Fibroblast of the conjunctiva (primary cell): Measurements from ENCODE around the gene STAC3.
A peak's percentile ranks its signal among the peaks of the same experiment; 100 is the strongest.

Experiments used
- DNase-seq: peaks from one replicate; pipeline ENCODE4 v3.0.0-alpha.2; 2010; ENCODE audit warnings: low read depth

STAC3 gene

DNA sequence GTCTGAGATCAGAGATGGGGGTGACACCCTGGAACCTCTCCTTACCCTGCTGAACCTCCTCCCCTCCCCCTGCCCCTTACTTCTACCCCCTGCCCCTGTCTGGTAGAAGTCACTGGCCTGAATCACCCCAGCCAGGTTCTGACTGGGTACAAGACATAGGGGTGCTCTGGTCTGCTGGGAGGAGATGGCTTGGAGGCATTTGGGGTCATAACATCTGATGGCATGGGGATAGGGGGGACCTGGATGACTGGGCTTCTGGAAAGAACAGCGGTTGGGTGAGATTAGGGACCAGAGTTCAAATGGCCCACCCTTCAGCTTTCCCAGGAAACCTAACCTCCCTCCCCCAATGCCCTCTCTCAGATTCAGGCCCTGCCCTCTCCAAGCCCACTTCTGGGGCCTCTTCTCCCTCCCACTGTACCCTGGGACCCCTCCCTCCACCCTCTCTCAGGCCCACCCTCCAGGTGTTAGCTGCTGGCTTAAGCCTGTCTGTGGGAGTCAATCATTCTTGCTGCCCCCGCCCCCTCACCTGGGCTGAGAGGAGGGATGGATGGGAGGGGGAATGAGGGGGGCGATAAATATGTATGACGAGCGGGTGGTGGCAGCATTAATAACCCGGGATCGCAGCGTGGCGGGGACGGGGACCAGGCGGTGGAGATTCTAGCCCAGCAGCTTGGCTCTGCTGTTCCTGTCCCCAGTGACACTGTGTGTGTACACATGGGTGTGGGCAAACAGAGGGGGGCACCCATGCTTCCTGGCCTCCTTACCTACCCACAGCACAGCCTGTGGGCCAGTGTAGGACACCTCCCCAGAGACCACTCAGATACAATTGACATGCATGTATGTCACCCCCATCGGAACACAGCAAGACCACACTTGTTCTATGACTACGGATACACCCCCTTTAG is 28.4 kb downstream of the STAC3 start:
- DNase-seq = no peak

DNA sequence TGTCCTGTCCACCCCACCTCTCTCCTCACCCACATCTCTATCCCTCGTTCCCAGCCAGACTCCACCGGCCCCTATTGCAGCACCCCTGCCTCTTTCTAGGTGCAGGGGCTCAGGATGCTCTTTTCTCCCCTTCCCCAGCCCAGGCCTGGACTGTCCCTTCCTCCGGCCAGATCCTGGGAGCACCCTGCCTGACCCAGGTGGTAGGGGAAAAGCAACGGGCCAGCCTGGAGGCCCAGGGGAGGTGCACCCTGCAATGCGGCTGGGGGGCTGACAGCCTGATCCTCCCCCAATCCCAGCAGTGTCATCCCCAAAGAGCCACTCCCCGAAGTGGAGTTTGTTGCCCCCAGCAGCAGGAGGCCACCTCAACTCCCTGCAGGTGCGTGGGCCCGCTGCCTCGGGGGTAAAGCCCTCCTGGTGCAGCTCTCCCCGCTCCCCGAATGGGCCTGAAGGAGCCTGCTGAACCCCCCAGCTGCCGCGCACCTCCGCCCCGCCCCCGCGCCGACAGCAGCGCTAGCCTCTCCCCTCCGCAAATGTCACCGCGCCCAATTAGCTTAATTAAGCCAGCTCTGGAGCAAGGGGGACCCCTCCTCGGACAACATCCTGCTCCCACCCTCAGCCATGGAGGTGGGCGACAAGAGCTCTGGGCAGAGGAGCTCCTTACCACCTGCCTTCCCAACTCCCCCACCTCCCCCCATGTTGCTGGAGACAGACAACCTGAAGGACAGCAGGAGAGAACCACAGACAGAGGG is 29.6 kb downstream of the STAC3 start:
- no peak for DNase-seq

DNA sequence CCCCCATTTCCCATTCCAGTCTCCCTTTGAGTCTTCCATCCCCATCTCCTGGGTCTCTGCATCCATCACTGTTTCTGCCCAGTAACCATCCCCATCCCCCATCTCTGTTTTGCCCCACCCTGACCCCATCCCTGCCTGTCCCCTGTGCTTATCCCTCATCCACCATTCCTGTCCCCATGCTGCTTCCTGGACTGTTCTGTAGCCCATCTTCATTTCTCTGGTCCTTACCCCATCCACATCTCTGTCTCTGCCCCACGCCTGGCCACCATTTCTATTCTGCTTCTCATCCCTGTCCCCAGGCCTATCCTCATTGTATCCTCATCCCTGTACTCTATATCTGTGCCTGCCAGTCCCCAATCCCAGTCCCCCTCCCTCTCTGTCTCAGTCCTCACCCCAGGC is 30.2 kb downstream of the STAC3 start:
- DNase-seq = no peak

DNA sequence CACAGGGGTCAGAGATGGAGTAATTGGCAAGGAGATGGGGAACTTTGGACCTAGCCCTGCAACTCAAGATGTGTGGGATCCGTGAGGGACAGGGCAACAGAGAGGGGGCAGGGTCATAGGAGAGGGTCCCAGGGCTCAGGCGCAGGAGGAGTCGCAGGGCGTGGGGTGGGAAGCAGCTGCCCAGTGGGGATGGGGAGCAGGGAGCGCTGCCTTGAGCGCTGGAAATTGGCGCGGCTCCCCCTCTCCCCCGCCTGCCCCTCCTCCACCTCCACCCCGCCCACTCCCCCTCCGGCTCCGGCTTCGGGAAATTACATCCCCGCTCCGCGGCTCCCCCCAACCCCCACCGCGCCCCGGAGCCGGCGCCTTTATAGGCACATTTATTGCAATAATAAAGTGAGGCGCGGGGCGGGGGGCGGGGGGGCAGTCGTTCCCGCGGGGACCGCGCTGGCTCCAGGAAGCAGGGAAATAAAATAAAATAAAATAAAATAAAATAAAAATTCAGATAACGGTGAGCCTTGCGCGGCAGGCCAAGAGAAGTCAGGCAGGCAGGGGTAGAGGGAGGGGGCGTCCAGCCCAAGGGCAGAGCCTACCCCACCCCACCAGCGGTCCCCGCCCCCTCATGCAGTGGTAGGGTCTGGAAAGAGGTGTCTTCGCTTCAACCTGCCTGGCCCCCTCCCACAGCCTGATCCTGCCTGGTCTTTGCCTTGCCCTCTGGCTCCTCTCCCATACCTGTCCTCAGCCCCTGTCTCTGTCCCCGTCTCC is 30.8 kb downstream of the STAC3 start:
- no peak for DNase-seq

DNA sequence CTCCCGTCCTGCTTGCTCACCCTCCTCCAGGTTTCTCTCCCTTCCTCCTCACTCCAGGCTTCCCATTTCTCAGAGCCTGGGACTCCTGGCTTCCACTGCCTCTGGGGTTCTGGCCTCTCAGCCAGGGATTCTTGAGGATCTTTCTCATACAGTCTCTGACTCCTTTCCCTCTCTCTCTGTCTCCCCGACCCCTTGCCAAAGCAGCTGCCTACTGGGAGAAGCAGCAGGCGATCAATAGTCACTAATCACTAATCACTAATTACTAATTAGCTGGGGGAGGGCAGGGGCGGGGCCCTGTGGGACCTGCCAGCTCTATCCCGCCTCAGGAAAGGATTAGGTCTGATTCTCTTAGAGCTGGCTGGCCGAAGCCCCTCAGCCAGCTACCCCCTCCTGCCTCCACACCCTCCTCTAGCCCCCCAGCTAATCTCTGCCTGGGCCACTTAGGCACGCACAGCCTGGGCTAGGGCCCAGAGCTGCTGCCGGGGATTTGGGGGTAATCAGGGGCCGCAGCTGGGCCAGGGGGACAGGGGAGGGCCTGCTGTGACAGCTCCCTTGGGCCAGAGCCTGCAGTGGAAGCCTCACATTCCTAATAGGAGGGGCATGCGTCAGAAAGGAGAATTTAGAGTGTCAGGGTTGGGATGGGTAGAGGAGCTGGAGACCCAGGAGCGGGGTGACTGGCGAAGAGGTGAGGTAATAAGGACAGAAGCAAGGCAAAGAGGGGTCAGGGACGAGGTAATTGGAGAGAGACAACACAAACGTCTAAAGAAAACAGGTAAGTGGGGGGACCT is 31.6 kb downstream of the STAC3 start:
- DNase-seq = no peak

DNA sequence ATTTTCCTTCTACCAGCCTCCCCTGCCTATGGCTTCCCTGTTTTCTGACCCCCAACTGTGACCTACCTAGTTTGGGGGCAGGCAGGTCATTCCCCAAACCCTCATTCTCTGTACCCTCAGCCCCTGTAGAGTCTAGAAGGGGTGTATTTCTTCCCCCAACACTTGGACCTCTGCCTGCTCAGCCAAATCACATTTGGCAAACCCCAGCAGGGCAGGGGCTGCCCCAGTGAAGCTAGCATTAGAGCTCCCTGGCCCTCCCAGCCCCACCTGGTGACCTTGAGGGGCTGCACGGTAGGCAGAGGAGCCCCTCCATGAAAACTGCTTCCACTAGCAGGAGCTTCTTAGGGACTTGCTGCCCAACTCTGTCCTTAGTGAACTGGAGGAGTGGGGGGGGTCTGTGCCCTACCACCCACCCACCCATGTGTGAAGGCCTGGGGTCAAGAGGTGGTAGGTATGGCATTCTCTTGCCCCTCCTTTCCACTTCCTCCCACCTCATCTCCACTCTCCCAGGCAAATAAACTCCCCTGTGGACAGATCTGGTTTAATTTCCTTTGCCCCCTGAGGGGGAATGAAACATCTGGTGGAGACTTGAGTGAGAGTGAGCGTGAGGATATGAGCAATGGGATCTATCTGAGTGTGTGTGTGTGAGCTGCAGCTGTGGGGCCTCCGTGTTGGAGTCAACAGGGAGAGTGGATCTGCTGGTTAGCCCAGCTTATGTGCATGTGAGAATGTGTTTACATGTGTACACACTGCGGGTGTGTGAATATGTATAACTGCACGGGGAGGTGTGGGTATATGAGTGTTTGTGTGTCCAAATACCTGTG is 32.7 kb downstream of the STAC3 start:
- no peak for DNase-seq

DNA sequence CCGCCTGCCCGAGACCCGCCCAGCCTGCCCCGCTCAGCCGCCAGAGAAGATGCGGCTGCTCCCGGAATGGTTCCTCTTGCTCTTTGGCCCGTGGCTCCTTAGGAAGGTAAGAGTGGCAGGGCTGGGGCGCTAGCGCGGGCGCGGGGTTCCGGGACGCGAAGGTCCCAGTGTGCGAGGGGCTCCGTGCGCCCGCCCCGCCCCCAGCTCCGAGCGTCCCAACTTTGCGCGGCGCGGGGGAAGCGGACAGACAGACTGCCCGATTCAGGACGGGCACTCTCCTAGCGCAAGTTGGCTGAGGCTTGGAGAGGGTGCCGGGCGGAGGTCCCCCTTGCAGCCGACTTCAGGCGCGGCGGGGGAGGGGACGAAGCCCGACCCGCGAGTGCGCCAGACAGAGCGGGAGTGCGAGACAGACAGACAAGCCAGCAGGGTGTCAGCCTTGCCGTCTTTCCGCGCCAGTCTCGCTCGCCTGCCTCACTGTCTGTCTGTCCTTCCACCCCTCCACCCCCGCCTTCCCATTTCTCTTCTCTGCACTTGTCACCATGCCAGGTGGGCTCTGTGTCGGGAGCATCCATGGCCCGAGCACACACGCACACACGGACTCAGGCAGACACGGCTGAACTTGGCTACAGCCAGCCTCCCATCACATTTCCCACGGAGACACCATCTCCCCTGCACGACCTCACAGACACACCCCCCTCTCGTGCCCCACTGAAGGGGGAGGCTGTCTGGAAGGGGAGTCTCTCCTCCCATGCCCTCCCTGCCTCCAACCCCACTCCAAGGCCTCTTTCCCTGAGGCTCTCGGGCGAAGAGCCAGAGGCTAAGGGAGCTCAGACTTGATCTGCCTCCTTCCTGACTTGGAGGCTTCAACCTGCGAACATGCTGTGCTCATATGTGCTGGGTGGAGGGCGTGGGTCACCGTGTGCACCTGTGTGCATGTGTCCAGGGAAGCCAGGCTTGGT is 33.8 kb downstream of the STAC3 start:
- DNase-seq = no peak

DNA sequence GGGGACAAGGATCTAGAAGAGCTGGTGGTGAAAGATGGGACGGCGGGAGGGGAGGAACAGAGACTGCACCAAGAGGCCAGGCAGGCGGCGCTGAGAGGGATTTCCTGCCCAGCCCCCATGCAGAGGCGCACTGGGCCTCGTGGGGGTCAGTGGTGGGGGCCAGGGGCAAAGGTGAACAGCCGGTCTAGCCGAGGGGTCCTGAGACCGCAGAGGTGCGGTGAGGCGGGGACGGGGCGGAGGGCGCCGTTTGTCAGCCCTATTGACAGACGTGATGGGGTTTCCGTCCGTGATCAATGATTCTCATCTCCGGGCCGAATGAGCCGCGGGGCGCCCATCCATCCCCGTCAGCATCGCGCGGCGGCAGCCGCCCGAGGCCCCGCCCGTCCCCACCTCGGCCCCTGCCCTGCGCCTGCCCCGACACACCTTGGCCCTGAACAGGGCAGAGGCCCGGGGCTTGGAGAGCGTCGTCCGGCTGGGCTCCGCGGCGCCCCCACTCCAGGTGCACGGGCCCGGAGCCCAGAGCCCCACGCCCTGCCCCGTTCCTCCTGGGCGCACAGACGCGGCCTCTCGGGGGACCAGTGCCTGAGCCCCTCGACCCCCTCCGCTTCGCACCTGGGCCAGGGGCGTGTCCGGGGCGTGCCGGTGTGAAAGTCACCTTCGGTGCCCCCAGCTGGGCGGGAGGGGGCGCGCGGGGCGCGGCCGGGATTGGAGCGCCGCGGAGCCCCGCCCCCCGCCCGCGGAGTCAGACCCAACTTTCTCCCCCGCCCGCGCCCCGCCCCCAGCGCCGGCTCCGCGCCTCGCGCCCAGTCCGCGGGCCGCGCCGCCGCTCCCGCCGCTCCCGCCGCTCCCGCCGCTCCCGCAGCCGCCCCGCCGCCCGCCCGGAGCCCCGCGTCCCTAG is 34.7 kb downstream of the STAC3 start, which contains the start of gene NXPH4:
Gene NXPH4 (plus strand): TSS at position 781 of the 898 bp plus-strand sequence. CDS start 176 bp downstream, outside the sequence.
- no peak for DNase-seq

DNA sequence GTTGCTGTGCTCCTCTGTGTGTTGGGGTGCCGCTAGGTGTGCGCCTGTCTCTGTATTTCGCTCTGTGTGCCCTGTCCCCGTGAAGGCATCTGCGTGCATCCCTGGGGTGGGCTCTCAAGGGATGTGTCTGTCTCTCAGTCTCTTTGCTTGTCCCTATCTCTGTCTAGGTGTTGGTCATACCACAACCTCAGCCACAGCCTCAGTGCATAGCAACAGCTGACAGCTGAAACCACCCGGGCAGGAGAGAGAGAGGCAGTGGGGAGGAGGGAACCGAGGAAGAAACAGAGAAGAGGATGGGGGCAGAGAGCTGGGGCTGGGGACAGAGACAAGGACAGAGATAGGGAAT is 35.3 kb downstream of the STAC3 start:
- DNase-seq = no peak

DNA sequence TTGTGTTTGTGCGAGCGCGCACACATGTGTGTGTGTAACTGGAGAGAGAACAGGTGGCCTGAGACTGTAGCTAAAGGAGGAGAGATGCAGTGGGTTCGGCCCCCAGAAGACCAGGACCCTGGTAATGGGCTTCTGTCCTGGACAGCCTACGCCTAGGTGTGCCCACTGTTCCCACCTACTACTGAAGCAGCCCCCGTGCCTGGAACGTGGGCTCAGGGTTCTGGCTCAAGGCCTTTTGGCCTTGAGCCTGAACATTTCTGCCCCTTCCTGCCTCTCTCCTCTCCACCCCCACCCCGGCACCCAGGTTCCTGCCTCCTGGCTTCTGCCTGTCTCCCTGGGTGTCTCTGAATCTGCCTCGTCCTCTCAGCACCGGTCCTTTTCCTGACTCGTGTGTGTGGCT is 35.9 kb downstream of the STAC3 start:
- no peak for DNase-seq

DNA sequence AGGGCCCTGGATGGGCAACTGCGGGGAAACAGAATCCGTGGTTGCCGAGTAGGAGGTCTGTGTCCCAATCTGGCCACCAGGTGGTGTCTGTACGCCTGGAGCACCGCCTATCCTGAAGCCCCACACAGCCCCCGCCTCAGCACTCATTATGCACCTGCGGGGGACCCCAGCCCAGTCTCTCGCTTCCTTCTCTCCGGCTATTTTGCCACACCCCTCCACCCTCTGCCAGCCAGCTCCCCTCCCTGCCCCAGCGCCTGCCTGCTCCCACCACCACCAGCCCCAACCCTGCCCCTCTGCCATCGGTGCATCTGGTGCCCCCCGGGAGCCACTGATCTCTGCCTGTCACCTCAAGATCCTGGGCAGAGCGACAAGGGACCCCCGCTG is 36.6 kb downstream of the STAC3 start:
- DNase-seq = peak; percentile 37

DNA sequence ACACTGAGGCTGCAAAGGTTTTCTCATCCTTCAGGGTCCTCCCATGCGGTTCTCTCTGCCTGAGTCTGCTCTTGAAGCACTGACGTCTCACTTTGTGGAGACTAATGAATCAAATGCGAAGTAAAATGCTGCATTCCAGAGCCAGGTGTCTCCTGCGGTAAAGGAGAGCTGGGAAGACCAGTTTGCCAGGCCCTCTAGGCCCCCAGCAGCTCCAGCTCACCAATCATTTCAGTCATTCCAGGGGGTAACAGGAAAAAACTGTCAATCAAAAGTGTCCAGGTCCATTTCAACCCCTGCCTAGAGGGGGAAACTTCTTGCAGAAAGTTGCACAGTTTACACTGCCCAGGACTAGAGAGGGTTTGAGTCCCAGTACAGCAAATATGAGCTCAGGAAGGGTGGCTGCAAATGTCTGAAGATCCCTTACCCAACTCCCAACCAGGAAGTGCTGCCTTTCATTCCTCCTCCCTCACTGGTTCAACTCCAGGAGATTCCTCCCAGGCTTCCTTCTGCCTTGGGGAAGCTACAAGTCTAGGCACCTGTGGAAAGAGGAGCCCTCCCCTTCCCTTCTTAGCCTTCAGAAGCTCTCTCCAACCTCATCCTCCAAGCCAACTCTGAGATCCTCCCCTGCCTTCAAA is 37.1 kb downstream of the STAC3 start:
- DNase-seq = no peak

DNA sequence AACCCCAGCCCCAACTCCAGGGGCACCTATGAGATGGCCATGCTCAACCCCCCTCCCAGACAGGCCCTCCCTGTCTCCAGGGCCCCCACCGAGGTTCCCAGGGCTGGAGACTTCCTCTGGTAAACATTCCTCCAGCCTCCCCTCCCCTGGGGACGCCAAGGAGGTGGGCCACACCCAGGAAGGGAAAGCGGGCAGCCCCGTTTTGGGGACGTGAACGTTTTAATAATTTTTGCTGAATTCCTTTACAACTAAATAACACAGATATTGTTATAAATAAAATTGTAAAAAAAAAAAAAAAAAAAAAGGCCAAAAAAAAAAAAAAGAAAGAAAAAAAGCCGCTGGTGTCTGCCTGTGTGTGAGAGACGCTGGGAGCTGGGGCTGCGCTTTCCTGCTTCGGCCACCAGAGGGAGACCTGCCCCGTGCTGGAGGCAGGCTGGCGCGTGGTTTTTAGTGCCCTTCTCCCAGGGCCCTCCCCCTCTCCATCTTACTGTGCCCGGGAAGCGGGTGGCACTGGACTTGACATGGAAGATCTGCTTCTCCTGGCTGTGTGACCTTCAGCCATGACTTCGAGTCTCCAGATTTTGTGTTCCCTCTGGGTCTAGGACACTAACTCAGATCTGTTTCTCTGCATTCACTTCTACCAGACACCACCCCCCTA is 37.8 kb downstream of the STAC3 start:
- DNase-seq = peak; percentile 84

DNA sequence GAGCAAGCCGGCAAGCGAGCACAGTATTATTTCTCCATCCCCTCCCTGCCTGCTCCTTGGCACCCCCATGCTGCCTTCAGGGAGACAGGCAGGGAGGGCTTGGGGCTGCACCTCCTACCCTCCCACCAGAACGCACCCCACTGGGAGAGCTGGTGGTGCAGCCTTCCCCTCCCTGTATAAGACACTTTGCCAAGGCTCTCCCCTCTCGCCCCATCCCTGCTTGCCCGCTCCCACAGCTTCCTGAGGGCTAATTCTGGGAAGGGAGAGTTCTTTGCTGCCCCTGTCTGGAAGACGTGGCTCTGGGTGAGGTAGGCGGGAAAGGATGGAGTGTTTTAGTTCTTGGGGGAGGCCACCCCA is 38.3 kb downstream of the STAC3 start:
- DNase-seq = no peak

DNA sequence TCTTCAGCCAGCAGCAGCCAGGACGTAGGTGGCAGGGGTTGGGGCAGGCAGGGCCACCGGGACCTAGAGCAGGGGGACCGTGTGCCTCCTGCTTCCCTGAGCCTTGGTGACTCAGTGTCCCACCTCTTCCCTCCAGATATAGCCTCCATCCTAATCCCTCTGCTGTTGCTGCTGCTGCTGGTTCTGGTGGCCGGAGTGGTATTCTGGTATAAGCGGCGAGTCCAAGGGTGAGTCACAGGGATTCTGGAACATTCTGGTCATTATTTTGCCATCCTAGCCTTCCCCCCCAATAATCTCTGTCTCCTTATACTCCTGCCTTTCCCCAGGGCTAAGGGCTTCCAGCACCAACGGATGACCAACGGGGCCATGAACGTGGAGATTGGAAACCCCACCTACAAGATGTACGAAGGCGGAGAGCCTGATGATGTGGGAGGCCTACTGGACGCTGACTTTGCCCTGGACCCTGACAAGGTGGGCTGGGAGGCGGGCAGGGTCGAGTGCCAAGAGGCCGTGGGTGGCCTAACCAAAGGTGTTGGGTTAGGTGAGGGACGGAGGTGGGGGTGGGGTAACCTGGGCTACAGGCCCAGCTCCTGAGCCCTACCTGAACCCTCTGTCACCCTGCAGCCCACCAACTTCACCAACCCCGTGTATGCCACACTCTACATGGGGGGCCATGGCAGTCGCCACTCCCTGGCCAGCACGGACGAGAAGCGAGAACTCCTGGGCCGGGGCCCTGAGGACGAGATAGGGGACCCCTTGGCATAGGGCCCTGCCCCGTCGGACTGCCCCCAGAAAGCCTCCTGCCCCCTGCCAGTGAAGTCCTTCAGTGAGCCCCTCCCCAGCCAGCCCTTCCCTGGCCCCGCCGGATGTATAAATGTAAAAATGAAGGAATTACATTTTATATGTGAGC is 38.9 kb downstream of the STAC3 start:
- no peak for DNase-seq

DNA sequence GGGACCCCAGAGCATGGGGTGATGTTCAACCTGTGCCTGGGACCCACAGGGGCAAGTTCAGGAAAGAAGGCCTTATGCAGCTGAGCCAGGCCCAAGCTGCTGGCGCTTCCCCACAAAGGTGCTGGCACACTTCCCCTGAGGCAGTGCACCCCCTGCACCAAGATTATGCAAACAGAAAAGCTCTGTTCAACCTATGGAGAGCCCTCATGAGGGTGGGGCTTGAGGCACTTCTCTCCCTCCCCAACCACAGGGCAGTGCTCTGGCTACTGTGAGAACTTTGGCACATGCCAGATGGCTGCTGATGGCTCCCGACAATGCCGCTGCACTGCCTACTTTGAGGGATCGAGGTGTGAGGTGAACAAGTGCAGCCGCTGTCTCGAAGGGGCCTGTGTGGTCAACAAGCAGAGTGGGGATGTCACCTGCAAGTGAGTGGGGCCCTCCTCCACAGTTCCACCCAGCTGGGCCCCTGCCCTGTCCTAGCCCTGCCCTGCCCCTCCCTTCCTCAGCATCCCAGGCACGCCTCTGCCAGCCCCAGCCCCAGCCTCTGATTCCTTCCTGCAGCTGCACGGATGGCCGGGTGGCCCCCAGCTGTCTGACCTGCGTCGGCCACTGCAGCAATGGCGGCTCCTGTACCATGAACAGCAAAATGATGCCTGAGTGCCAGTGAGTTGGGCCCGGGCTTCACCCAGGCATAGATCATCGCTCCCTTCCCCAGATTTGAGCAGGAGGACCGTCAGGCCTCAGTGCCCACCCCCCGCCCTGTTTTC is 39.9 kb downstream of the STAC3 start:
- no peak for DNase-seq
